NCI-H2107 treated with DMSO at 0.1 percent for 48 hours (cell line): ENCODE results near the gene PROKR1.
"Not testable (repeated sequence)": the region's sequence is repeated elsewhere in the genome, so short reads cannot be mapped to it uniquely, and the experiment has no call there.

Experiments
- DNase-seq: peaks from one replicate; lab custom pipeline; 2025; ENCODE audit not compliant: unreplicated experiment; lab: John Stamatoyannopoulos, UW

The PROKR1 gene

GRCh38 chr2:68643011-68643873, at the start of gene PROKR1:
PROKR1 (plus strand) TSS chr2:68643579; CDS start chr2:68645822, 2,243 bp downstream.
- no peak for DNase-seq

- DNase-seq, result no peak
These were observed 49.3 kb upstream of the PROKR1 start for GRCh38 chr2:68594041-68594440.

- no peak for DNase-seq
These were observed 48.5 kb upstream of the PROKR1 start for GRCh38 chr2:68594674-68595492.

- DNase-seq, result not testable (repeated sequence)
These were observed 47.9 kb upstream of the PROKR1 start for GRCh38 chr2:68595493-68595785.

GRCh38 chr2:68600495-68600894, 42.9 kb upstream of the PROKR1 start:
- not testable (repeated sequence) for DNase-seq

GRCh38 chr2:68603059-68603458, 40.3 kb upstream of the PROKR1 start:
- DNase-seq, result no peak

GRCh38 chr2:68604077-68604476, 39.3 kb upstream of the PROKR1 start:
- DNase-seq, result no peak

GRCh38 chr2:68605939-68606338, 37.4 kb upstream of the PROKR1 start:
- DNase-seq, result no peak

- no peak for DNase-seq
These were observed 36.6 kb upstream of the PROKR1 start for GRCh38 chr2:68606759-68607158.

- no peak for DNase-seq
These were observed 35.5 kb upstream of the PROKR1 start for GRCh38 chr2:68607837-68608236.

- DNase-seq, result no peak
These were observed 30.4 kb upstream of the PROKR1 start for GRCh38 chr2:68612765-68613519.

- no peak for DNase-seq
These were observed 22.6 kb upstream of the PROKR1 start for GRCh38 chr2:68620772-68621171.

GRCh38 chr2:68623820-68624219, 19.6 kb upstream of the PROKR1 start:
- DNase-seq, result no peak

GRCh38 chr2:68627615-68628014, 15.8 kb upstream of the PROKR1 start:
- DNase-seq, result no peak

- DNase-seq, result no peak
These were observed 11.4 kb upstream of the PROKR1 start for GRCh38 chr2:68632021-68632420.

- DNase-seq, result no peak
These were observed 6.3 kb upstream of the PROKR1 start for GRCh38 chr2:68637047-68637446.

- no peak for DNase-seq
These were observed 601 bp downstream of the PROKR1 start for GRCh38 chr2:68643874-68644485.

- DNase-seq, result no peak
These were observed 2.1 kb downstream of the PROKR1 start for GRCh38 chr2:68645523-68645922.

GRCh38 chr2:68646303-68646702, 2.9 kb downstream of the PROKR1 start:
- peak; percentile 2 for DNase-seq

GRCh38 chr2:68650645-68651044, 7.3 kb downstream of the PROKR1 start:
- no peak for DNase-seq

GRCh38 chr2:68653034-68653433, 9.7 kb downstream of the PROKR1 start:
- DNase-seq, result peak; percentile 1
